GM18867 (cell line): ENCODE results near the gene DCBLD1.

ENCODE experiments used
- ATAC-seq: cut with Tn5 transposase; IDR thresholded peaks from one replicate; pipeline ENCODE4 v1.9.1; 2021; ENCODE audit warnings: mild to moderate bottlenecking, moderate library complexity; ENCODE audit not compliant: unreplicated experiment

Gene DCBLD1

DNA sequence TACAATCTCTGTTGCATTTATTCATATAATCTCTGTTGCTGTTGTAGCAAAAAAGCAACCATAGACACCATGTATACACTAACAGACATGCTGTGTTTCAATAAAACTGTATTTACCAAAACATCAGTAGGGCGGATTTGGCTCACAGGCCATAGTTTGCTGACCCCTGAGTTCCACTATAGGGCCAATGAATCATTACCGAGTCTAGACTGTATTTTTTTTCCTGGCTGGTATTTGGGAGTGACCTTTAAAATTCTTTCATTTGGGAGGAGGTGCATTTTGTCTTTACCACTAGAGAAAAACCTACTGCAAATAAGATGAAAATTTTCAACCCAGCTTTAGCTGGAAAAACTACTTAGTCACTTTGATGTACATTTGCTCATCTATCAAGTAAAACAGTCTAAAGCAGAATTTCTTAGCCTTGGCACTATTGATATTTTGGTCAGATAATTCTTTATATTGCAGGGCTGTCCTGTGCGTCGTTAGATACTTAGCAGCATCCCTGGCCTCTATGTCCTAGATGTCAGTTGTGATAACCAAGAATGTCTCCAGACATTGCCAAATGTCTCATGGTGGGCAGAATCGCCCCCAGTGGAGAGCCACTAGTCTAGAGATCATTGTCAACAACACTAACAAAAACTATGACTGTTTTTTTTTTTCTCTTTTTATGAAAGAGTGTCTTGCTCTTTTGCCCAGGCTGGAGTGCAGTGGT lies 39.5 kb downstream of the DCBLD1 start:
- no peak for ATAC-seq

DNA sequence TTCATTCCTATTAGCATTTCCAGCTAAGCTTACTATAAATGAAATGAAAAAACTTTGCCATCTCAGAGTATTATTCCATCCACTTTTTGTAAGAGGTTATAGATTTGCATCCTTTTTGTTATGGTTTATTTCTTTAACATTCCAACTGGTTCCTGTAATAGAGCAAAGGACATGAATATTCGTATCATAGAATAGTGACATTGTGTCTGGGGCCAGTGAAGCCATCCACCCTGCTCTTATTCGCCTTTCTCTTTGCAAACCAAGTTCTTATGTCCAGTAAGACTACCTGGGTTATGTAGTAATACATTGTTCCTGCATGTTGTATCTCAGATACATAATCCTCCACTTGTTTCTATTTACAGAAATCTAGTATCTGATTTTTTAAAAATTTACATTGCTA lies 43.1 kb downstream of the DCBLD1 start:
- no peak for ATAC-seq

DNA sequence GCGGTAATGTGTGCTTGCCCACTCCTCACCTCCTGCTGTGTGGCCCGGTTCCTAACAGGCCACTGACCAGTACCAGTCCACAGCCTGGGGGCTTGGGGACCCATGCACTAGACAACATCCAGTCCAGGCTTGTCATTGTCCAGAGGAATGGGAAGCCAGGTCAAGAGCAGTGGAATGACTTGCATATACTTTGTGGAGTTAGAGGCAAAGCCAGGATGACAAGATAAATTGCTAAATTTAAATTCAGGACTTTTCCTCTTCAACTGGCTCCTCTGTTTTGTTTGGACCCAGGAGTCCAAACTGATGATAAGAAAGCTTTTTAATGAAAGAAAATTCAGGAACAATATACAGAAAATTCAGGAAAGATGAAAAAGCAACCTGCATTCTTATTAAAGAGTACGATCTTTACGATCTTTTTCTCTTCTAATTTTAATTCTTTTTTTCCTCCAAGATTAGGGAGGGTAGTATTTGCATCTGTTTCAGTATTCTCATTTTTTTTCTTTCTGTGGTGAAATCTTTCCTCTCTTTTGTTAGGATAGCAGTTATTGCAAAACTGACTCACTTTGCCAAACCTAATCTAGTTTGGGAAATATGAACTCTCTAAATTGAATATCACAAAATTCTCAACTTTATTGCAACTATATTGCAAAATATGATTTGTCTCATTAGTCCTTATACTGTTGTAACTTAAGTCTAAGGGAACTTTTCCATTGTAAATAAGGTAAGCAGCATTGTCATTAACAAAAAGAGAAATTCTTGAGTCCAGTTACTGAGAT lies 48.2 kb downstream of the DCBLD1 start:
- no peak for ATAC-seq

DNA sequence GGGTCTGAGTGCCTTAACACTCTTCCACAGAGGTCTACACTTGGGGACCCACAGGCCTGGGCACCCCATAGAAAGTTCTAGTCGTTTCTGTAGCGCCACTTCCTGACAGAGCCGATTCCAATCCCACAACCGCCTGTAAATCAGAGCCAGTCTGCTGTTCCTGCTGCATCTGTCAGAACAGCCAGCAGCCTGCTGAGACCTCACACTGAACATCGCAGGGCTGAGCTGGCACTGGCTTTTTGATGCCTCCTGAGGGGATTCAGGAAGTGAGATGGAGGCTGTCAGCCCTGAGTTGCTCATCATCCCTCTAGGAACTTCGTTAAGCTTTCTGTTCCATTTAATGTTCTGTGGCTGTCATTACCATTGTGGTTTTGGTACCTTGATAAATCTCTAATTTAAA lies 48.9 kb downstream of the DCBLD1 start:
- no peak for ATAC-seq

DNA sequence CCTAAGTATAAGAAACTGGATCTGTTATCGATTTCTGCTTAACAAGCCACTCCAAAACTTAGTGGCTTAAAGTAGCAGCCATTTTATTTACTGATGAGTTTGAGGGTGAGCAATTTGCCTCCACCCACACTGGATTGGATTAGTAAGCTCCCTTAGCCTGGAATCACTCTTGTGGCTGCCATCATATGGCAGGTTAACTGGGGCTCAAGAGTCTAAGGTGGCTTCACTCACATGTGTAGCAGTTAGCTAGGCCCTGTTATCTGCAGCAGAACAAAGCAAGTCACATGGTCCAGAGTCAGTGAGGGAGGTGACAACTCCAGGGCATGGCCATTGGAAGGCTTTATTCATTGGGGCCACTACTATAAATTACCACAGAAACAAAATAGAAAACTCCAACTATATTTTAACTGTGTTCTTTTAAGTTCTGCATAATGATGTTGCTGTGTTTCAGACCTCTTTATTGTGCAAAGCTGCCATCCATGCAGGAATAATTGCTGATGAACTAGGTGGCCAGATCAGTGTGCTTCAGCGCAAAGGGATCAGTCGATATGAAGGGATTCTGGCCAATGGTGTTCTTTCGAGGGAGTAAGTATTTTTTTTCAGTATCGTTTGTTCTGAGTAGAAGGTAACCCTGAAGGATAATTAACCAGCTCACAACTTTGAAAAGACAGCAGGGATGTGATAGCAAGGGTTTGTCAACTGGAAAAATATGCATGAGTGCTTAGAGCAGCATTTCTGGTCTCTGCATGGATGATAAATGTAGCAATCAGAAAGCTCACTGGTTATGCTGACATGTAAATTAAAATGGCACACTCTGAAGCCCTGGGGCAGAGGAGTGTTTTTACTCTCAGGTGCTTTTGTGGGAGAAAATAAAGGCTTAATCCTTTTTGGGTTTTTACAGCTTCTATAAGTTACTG lies 49.6 kb downstream of the DCBLD1 start:
- ATAC-seq = no peak

DNA sequence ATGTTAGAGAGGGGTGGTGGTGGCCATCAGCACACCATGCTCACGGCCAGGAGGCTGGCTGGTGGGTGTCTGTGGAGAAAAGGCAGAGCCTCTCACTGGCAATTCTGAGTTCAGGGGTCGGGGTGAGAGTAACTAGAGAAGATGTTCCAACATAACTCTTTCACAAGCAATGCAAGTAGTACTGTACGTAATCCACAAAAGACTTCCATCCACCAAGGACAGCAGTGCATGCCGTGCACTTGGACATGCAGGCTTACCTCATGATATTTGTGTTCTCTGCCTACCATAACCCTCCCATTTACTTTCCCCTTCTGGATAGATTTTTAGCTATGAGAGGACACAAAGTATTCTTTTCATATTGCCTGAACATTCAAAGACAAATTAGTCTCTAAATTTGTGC lies 51.3 kb downstream of the DCBLD1 start:
- no peak for ATAC-seq

DNA sequence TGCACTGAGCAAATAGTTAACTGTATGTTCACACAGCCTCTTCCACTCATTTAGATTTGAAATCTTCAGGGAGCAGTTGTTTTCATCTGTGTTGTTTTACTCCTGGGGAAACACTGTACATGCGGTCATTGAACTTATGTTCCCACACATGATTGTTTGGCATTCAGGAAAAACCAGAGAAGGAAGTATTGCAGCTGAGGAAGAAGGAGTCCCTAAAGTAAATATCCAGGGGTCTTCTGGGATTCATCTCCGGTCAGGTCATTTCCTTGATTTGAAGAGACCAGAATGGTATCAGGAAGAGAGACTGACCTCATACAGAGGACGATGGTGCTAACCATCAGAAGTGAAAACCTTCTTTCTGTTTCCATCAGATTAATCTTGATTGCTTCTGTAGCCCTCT lies 52.5 kb downstream of the DCBLD1 start:
- no peak for ATAC-seq

DNA sequence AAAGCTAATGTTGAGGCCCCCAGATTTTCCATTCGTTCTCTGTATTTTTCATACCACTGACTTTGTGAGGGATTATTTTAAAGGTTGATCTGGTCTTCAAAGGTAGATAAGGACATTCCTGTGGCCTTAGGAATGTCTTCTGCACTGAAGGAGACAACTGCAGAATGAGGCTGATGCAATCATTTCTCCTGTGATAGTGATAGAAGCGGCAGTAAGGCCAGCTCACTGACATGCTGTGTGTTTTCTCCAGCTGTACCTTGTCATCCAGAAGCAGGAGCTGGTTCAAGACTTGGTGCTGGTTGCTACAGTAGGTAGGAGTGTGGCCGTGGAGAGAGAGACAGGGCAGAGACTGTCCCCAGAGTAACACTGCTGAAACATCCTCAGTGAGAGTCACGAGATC lies 53.8 kb downstream of the DCBLD1 start:
- no peak for ATAC-seq

DNA sequence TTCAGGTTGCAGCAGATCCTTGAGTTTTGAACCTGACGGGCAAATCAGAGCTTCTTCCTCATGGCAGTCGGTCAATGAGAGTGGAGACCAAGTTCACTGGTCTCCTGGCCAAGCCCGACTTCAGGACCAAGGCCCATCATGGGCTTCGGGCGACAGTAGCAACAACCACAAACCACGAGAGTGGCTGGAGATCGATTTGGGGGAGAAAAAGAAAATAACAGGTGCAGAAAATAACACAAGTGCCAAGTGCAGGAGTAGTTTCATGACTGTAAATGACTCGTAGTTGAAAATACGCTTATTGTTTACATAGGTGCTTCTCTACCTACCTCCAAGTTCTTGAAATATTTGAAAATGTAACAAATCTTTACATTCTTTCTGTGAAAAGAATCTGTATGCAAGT lies 56.1 kb downstream of the DCBLD1 start:
- peak; percentile 72 for ATAC-seq

DNA sequence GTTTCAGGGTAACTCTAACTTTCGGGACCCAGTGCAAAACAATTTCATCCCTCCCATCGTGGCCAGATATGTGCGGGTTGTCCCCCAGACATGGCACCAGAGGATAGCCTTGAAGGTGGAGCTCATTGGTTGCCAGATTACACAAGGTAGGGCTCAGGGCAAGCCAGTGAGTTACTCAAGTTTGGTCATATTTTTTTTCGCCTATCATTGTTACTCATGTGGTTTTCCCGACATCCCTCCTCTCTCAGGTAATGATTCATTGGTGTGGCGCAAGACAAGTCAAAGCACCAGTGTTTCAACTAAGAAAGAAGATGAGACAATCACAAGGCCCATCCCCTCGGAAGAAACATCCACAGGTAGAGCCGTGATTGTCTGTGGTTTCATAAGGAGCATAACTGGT lies 58.2 kb downstream of the DCBLD1 start:
- no peak for ATAC-seq

DNA sequence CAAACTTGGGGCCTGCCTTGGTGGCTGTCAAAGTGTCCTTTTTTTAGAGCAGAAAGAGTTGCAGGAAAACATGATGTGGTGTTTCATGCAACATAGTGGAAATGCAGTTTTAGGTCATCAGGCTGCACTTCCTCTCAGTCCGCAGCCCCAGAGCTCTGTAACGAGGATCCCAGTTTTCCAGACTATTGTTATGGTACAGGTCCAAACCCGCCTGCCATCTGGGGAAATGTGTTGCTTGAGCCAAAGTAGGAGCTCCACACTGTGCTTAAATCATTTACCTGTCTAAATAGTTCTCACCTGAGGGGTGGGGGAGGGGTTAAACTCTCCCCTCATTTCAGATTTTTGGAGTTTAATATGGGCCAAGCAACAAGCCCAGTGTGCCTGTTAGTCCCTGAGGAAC lies 60.0 kb downstream of the DCBLD1 start:
- ATAC-seq = no peak

DNA sequence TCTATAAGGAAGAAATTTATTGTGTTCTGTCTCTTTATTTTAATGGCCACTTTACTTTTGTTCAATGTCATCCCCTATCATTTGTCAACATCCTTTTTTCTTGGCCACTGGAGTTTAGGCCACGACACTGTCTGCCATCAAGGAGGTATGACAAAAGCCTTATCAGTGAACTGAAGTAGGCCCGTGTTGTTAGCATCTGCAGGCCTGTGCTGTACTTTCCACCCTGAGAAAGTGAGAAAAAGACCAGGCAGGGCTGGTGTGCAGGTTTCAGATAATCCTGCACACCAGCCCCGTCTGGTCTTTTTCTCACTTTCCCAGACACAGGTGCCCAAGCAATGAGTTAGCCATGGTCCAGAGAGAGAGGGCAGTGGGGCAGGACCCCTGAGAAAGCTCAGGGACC lies 62.2 kb downstream of the DCBLD1 start:
- peak; percentile 34 for ATAC-seq

DNA sequence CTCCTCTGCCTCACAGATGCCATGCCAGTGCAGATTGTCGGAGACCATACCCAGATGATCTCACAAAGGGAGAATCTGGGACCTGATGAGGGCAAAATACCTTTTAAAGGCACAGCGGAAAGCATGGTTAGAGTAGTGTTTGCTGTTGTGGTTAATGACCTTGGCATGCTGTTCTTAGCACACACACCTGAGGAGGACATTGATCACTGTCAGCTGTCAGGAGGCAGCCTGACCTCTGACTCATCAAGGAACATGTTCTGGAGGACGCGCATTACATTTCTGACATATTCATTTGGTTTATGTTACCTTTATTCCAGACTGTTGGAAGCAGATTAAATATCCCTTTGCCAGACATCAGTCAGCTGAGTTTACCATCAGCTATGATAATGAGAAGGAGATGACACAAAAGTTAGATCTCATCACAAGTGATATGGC lies 62.7 kb downstream of the DCBLD1 start:
- ATAC-seq = peak; percentile 13

DNA sequence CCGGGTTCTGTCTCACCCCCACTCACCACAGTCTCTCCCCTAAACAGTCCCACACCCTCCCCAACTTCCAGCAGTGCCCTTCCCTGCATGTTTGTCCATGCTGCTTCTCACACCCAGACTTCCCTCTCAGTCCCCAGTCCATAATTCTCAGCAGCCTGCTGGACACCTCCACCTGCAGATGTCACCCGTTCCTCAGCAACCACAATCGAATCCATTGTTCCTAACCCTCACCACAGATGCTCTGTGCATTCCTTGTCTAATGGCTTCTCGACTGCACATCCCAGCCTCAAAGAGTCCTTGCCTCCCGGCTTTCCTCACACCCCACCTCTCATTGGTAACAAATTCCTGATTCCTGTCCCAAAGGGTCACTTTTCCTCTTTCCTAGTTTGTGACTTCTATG lies 64.2 kb downstream of the DCBLD1 start:
- ATAC-seq = no peak

DNA sequence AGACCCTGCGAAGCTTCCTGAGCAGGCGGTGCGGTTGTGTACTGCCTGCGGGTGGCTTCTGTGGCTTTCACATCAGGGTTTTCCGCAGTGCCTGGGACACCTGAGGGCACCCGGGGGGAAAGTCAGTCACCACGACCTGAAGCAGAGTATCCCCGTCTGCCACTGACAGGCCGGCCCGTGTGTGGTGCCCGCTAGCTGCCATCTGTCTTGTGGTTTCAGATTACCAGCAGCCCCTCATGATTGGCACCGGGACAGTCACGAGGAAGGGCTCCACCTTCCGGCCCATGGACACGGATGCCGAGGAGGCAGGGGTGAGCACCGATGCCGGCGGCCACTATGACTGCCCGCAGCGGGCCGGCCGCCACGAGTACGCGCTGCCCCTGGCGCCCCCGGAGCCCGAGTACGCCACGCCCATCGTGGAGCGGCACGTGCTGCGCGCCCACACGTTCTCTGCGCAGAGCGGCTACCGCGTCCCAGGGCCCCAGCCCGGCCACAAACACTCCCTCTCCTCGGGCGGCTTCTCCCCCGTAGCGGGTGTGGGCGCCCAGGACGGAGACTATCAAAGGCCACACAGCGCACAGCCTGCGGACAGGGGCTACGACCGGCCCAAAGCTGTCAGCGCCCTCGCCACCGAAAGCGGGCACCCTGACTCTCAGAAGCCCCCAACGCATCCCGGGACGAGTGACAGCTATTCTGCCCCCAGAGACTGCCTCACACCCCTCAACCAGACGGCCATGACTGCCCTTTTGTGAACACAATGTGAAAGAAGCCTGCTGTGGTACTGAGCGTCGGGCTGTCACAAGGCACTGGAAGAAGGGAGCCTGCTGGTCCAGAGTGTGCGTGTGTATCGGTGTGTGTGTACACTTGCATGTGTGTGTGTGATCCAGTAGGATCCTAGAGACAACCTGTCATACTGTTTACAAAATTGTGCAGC lies 65.5 kb downstream of the DCBLD1 start:
- peak; percentile 34 for ATAC-seq

DNA sequence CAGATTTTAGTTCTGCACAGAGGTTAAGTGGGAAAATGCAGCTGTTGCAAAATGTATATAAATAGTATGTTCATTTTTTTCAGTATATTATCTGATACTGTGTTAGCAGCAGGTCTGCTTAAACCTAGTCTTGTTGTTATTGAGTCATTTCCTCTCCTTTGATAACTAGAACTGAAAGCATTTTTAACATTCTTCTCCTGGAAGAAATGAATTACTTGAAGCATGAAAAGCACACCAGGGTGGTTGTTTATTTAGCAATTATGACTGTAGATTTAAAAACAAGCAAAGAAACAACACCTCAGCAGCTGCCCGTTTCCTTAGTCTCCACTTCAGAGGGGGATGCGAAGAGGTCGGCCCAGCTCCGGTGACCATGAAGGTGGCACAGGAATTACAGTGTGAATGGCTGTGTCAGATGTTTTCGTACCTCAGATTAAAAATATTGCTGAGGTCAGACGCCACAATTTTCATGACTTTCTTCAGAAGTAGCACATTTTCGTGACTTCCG lies 66.4 kb downstream of the DCBLD1 start:
- ATAC-seq = peak; percentile 32

DNA sequence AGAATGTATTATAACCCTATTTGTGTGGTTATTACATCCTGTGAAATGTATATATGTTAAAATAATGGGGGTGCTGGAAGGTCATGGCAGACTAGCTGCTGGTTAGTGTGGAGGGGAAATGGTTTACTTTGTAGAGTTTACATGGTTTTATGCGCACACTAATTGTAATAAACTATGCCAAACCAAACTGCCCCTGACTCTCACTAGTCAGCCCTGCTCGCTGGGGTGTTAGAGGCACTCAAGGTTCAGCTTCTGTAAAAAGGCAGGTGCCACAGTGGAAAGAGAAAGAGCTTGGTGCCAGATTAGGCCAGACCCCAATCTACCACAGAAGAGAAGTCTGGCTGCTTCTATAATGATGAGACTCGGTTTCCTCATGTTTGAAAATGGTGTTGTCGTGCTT lies 67.1 kb downstream of the DCBLD1 start:
- no peak for ATAC-seq

DNA sequence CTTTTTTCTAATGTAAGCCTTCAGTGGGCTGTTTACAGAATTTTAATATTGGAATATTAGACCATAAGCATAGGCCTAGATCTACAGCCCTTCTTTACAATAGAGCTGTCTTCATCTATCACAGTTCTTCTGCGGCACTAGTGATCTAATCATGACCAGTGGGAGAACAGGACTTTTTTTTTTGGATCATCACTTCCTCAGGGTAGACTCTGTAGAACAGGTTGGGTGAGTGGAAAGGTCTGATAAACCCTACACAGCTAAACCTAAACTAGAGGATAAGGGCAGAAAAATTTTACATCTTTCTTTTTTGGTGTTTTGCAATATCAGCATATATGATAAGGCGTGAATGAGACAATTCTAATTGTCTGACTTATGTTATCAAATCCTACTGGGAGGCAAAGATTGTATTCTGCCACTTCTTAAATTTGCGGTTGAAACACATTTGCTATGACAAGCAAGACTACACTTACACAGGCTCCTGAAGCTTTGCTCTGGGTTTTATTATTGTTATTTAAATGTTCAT lies 67.7 kb downstream of the DCBLD1 start:
- no peak for ATAC-seq

DNA sequence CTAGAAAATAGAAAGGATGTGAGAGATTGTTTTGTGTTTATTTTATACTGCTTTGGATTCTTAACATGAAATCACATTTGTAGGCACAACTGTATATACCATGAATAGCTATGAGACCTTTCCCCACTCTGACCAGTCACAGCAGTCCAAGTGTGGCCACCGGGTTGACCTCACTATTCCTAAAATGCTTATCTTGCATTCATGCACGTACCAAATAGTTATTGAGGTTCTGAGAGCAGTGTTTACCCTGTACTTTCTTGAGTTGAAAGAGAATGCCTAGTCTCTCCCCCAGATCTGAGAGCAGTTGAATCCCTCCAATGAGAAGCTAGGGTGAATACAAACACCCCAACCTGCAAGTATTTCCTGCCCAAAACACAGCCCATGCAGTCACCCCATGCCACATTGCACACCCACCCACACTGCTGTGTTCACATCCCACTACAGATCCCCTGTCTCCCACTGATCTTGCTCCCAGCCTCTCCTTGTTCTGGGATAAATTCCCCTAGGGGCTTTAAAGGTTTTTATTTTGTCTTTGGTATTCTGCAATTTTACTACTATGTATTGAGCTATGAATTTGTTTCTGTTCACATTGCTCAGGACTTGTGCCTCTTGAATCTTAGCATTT lies 68.3 kb downstream of the DCBLD1 start:
- no peak for ATAC-seq

DNA sequence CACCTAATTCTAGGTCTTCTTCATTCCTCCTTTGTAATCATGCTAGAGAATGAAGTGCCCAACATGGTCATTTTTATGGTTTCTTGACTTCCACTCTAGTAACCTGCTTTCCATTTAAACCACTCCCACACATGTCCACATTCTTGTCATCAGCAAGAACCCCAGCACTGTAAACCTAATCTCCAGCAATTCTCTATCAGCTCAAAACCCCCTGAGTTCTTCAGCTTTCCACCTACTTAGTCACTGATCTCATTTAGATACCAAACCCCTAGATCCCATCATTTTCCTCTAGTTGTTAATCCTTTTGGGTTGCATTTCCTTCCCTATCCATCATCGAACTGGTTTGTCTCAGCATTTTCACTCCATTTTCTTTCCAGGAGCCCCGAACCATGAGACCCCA lies 70.1 kb downstream of the DCBLD1 start:
- ATAC-seq = no peak
